ENCODE results near the gene KRTAP13-1.

- TF ChIP-seq GATA2 (IDR thresholded peaks at IDR 0.05; ENCODE audit: low read depth, low read length): no peak
- TF ChIP-seq GATA3 (IDR thresholded peaks at IDR 0.05; ENCODE audit: low read depth, low read length): no peak
Measured at GRCh38 chr21:30351534-30351933, 44.3 kb upstream of the KRTAP13-1 start.
